Measurements from ENCODE around the gene RMC1. TPM values are rescaled to one million over a fixed set of nuclear protein-coding genes. Genes with fewer than 3 reads are reported as not detected.

The RMC1 gene
- total and polyA plus RNA-seq, 2 of the 13 experiments (the other 11 are each of a cell fraction or from before 2014, with no cell fraction given): 9.4 to 19.5 TPM

DNA sequence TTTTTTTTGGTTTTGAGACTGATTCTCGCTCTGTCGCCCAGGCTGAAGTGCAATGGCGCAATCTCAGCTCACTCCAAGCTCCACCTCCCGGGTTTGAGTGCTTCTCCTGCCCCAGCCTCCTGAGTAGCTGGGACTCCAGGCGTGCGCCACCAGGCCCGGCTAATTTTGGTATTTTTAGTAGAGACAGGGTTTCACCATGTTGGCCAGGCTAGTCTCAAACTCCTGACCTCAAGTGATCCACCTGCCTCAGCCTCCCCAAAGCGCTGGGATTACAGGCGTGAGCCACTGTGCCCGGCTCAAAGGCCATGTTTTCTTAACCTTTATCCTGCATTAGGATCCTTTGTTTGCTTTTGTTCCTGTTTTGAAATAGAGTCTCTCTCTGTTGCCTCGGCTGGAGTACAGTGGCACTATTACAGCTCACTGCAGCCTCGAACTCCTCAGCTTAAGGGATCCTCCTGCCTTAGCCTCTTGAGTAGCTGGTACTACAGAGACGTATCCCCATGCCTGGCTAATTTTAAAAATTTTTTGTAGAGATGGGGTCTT, 42.0 kb downstream of the RMC1 start (continued):
- TF ChIP-seq, protein P1, sequence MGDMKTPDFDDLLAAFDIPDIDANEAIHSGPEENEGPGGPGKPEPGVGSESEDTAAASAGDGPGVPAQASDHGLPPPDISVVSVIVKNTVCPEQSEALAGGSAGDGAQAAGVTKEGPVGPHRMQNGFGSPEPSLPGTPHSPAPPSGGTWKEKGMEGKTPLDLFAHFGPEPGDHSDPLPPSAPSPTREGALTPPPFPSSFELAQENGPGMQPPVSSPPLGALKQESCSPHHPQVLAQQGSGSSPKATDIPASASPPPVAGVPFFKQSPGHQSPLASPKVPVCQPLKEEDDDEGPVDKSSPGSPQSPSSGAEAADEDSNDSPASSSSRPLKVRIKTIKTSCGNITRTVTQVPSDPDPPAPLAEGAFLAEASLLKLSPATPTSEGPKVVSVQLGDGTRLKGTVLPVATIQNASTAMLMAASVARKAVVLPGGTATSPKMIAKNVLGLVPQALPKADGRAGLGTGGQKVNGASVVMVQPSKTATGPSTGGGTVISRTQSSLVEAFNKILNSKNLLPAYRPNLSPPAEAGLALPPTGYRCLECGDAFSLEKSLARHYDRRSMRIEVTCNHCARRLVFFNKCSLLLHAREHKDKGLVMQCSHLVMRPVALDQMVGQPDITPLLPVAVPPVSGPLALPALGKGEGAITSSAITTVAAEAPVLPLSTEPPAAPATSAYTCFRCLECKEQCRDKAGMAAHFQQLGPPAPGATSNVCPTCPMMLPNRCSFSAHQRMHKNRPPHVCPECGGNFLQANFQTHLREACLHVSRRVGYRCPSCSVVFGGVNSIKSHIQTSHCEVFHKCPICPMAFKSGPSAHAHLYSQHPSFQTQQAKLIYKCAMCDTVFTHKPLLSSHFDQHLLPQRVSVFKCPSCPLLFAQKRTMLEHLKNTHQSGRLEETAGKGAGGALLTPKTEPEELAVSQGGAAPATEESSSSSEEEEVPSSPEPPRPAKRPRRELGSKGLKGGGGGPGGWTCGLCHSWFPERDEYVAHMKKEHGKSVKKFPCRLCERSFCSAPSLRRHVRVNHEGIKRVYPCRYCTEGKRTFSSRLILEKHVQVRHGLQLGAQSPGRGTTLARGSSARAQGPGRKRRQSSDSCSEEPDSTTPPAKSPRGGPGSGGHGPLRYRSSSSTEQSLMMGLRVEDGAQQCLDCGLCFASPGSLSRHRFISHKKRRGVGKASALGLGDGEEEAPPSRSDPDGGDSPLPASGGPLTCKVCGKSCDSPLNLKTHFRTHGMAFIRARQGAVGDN (CRISPR knock-in tag; IDR thresholded peaks at IDR 0.05): peak; percentile 84
- TF ChIP-seq FOXO1 (CRISPR knock-in tag; IDR thresholded peaks at IDR 0.05): peak; percentile 76; the same call in 1 of the 2 replicates
- TF ChIP-seq KDM6A (CRISPR knock-in tag; IDR thresholded peaks at IDR 0.05; ENCODE audit: low read depth): peak; percentile 65; the same call in 1 of the 2 replicates
- TF ChIP-seq NCOR1 (IDR thresholded peaks at IDR 0.05; ENCODE audit: borderline replicate concordance, low read length): peak; percentile 85
- TF ChIP-seq RBM22 (optimal IDR thresholded peaks at IDR 0.05; ENCODE audit: low read length): no peak
- no peak for TF ChIP-seq ZNF225 (CRISPR knock-in tag; IDR thresholded peaks at IDR 0.05)
- peak; percentile 14; the same call in 1 of the 2 replicates for TF ChIP-seq ZFY (CRISPR knock-in tag; IDR thresholded peaks at IDR 0.05)
- TF ChIP-seq, protein P2, sequence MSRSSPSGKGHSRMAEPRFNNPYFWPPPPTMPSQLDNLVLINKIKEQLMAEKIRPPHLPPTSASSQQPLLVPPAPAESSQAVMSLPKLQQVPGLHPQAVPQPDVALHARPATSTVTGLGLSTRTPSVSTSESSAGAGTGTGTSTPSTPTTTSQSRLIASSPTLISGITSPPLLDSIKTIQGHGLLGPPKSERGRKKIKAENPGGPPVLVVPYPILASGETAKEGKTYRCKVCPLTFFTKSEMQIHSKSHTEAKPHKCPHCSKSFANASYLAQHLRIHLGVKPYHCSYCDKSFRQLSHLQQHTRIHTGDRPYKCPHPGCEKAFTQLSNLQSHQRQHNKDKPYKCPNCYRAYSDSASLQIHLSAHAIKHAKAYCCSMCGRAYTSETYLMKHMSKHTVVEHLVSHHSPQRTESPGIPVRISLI (CRISPR knock-in tag; IDR thresholded peaks at IDR 0.05; ENCODE audit: borderline replicate concordance): no peak
- no peak for TF ChIP-seq CBX5 (CRISPR knock-in tag; IDR thresholded peaks at IDR 0.05; ENCODE audit: borderline replicate concordance)
- no peak; the same call in 1 of the 2 replicates for TF ChIP-seq JUN (CRISPR knock-in tag; IDR thresholded peaks at IDR 0.05)
- TF ChIP-seq SYNCRIP (IDR thresholded peaks at IDR 0.05; ENCODE audit: insufficient read depth, low read depth, low read length): no peak
- 0 out of 2 replicates have a peak, but pooled peaks have one; percentile 30 for TF ChIP-seq MEIS2 (CRISPR knock-in tag; IDR thresholded peaks at IDR 0.05)
- TF ChIP-seq ZNF724P (CRISPR knock-in tag; IDR thresholded peaks at IDR 0.05; ENCODE audit: borderline replicate concordance): peak; percentile 52; the same call in 1 of the 2 replicates
- TF ChIP-seq, protein P3, sequence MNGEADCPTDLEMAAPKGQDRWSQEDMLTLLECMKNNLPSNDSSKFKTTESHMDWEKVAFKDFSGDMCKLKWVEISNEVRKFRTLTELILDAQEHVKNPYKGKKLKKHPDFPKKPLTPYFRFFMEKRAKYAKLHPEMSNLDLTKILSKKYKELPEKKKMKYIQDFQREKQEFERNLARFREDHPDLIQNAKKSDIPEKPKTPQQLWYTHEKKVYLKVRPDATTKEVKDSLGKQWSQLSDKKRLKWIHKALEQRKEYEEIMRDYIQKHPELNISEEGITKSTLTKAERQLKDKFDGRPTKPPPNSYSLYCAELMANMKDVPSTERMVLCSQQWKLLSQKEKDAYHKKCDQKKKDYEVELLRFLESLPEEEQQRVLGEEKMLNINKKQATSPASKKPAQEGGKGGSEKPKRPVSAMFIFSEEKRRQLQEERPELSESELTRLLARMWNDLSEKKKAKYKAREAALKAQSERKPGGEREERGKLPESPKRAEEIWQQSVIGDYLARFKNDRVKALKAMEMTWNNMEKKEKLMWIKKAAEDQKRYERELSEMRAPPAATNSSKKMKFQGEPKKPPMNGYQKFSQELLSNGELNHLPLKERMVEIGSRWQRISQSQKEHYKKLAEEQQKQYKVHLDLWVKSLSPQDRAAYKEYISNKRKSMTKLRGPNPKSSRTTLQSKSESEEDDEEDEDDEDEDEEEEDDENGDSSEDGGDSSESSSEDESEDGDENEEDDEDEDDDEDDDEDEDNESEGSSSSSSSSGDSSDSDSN (CRISPR knock-in tag; IDR thresholded peaks at IDR 0.05): 0 out of 2 replicates have a peak, but pooled peaks have one; percentile 33
- peak; percentile 83 for TF ChIP-seq HNF4G (IDR thresholded peaks at IDR 0.05; ENCODE audit: borderline replicate concordance, low read depth, low read length)
- peak; percentile 83; the same call in 1 of the 2 replicates for TF ChIP-seq HNF4G (CRISPR knock-in tag; IDR thresholded peaks at IDR 0.05; ENCODE audit: borderline replicate concordance, low read depth)
- TF ChIP-seq WIZ (CRISPR knock-in tag; IDR thresholded peaks at IDR 0.05): no peak
- TF ChIP-seq PPARG (CRISPR knock-in tag; conservative IDR thresholded peaks at IDR 0.05): peak; percentile 99
- TF ChIP-seq SSRP1 (CRISPR knock-in tag; IDR thresholded peaks at IDR 0.05): no peak
- TF ChIP-seq ZNF562 (CRISPR knock-in tag; IDR thresholded peaks at IDR 0.05; ENCODE audit: borderline replicate concordance): no peak
- peak; percentile 91 for TF ChIP-seq PITX1 (CRISPR knock-in tag; IDR thresholded peaks at IDR 0.05)
- no peak for TF ChIP-seq CHD2 (IDR thresholded peaks at IDR 0.05; ENCODE audit: low read depth, low read length)
- peak; percentile 78 for TF ChIP-seq HOXA3 (CRISPR knock-in tag; IDR thresholded peaks at IDR 0.05)
- no peak for TF ChIP-seq ZNF572 (CRISPR knock-in tag; IDR thresholded peaks at IDR 0.05)
- no peak for TF ChIP-seq NAIF1 (CRISPR knock-in tag; IDR thresholded peaks at IDR 0.05; ENCODE audit: borderline replicate concordance)

Data from HepG2 (cell line).